Mesothelial cell of epicardium (in vitro differentiated cells): Measurements from ENCODE around the gene TBC1D10B. TPM values are rescaled to one million over a fixed set of nuclear protein-coding genes. Genes with fewer than 3 reads are reported as not detected.

ENCODE experiments used
- DNase-seq, 2 experiments: peaks; one replicate each; pipeline ENCODE4 v3.0.0; 2021; ENCODE audit warnings: low spot score in 2 of 2; ENCODE audit not compliant: unreplicated experiment in 2 of 2
- H3K27ac Mint-ChIP-seq: 2 replicates; pipeline ENCODE4 v1.8.0; 2021; ENCODE audit warnings: mixed read lengths
- H3K27me3 Mint-ChIP-seq: 2 replicates; pipeline ENCODE4 v1.8.0; 2021; ENCODE audit warnings: low read depth, mixed read lengths
- H3K36me3 Mint-ChIP-seq: 2 replicates; pipeline ENCODE4 v1.8.0; 2021; ENCODE audit warnings: mixed read lengths
- H3K4me1 Mint-ChIP-seq: 2 replicates; pipeline ENCODE4 v1.8.0; 2021; ENCODE audit warnings: mixed read lengths
- H3K4me3 Mint-ChIP-seq: 2 replicates; pipeline ENCODE4 v1.8.0; 2021; ENCODE audit warnings: mild to moderate bottlenecking, moderate library complexity, mixed read lengths
- H3K9me3 Mint-ChIP-seq: 2 replicates; pipeline ENCODE4 v1.8.0; 2021; ENCODE audit warnings: mixed read lengths
- CTCF ChIP-seq: fragments of 200-600 bp; sonication (generic); IDR thresholded peaks from one replicate; pipeline ENCODE4 v1.5.0; 2021; ENCODE audit warnings: antibody characterized with exemption; ENCODE audit not compliant: unreplicated experiment
- total RNA-seq: library from RNA; stranded (reverse); gene quantifications from 3 replicates; pipeline ENCODE4 v1.2.1, GENCODE V29; 2021

TBC1D10B gene
- total RNA-seq, 1 donor from 2014 or later, result 64.1 TPM

DNA sequence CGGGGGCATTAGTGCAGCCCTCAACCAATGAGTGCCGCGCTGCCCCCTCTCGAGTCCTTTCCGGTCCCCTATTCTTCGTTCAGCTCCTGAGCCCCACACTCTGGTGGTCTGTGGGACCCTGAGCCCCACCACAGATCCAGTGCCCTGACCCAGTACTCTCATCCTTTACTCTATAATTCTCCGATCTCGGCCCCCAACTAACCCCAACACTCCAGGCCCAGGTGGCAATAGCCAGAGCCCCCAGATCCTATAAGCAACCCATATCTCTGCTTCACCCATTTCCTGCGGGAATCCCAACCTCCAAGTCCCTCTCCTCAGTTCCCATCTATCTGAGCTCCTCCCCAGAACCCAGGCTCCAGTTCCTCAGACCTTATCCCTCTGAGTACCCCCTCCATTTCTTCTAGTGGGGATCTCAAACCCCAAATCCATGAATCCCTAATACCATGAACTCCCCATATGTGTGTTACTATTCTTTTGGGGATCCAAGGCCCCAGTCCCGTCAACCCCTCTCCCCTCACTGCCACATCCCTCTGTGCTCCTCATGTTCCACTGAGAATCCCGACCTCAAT, 1.0 kb upstream of the TBC1D10B start:
- H3K27me3 Mint-ChIP-seq, result peaks cover 3% of the 10 kb centered on the region
- peak overlapping the region; percentile 69 for H3K4me3 Mint-ChIP-seq
- no peaks in the 10 kb centered on the region for H3K9me3 Mint-ChIP-seq
- H3K27ac Mint-ChIP-seq, result peak overlapping the region; percentile 99
- H3K4me1 Mint-ChIP-seq, result peaks cover 55% of the 10 kb centered on the region
- TF ChIP-seq CTCF, result no peak
- DNase-seq, result no peak
- H3K36me3 Mint-ChIP-seq, result peaks cover 2% of the 10 kb centered on the region

DNA sequence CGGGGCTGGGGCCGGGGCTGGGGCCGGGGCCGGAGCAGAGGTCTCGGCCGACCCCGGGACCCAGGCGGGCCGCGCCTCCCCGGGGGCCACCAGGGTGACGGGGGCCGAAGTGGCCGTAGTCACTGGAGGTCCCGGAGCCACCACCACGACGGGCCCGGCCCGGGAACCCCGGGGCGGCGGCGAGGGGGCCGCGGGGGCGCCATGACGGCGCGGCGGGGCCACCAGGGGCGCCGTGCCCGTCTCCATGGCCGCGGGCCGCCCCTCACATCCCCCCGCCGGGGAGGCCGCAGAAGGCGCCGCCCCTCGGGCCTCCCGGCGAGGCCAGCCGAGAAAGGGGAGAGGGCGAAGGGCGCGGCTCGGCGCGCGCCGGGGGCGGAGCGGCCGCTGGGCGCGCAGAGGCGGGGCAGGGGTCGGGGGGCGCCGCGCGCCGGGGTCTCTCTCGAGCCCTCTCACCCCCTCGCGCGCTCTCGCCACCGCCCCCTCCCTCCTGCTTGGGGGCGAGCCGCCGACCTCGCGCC, 297 bp downstream of the TBC1D10B start:
- H3K9me3 Mint-ChIP-seq, result no peaks in the 10 kb centered on the region

GRCh38 chr16:30369091-30369937, 980 bp downstream of the TBC1D10B start:
- Mint-ChIP-seq H3K27me3 (peaks cover 3% of the 10 kb centered on the region), H3K4me1 (peaks cover 49% of the 10 kb centered on the region), H3K9me3 (no peaks in the 10 kb centered on the region), H3K27ac (peak overlapping the region; percentile 44), H3K36me3 (peaks cover 9% of the 10 kb centered on the region), H3K4me3 (peak overlapping the region; percentile 88)
- no peak for DNase-seq
- TF ChIP-seq CTCF, result no peak

More for the DNA sequence above, 297 bp downstream of the TBC1D10B start:
- TF ChIP-seq CTCF, result no peak
- H3K4me1 Mint-ChIP-seq, result peaks cover 49% of the 10 kb centered on the region
- no peak for DNase-seq
- H3K27me3 Mint-ChIP-seq, result peaks cover 3% of the 10 kb centered on the region
- peaks cover 9% of the 10 kb centered on the region for H3K36me3 Mint-ChIP-seq
- H3K4me3 Mint-ChIP-seq, result peak overlapping the region; percentile 69
- no peak overlapping the region for H3K27ac Mint-ChIP-seq

GRCh38 chr16:30368792-30369090, 1.6 kb downstream of the TBC1D10B start:
- DNase-seq, result no peak
- peaks cover 49% of the 10 kb centered on the region for H3K4me1 Mint-ChIP-seq
- peaks cover 3% of the 10 kb centered on the region for H3K27me3 Mint-ChIP-seq
- peak overlapping the region; percentile 88 for H3K4me3 Mint-ChIP-seq
- no peak for TF ChIP-seq CTCF
- H3K27ac Mint-ChIP-seq, result peak overlapping the region; percentile 44
- no peaks in the 10 kb centered on the region for H3K9me3 Mint-ChIP-seq
- H3K36me3 Mint-ChIP-seq, result peaks cover 9% of the 10 kb centered on the region

DNA sequence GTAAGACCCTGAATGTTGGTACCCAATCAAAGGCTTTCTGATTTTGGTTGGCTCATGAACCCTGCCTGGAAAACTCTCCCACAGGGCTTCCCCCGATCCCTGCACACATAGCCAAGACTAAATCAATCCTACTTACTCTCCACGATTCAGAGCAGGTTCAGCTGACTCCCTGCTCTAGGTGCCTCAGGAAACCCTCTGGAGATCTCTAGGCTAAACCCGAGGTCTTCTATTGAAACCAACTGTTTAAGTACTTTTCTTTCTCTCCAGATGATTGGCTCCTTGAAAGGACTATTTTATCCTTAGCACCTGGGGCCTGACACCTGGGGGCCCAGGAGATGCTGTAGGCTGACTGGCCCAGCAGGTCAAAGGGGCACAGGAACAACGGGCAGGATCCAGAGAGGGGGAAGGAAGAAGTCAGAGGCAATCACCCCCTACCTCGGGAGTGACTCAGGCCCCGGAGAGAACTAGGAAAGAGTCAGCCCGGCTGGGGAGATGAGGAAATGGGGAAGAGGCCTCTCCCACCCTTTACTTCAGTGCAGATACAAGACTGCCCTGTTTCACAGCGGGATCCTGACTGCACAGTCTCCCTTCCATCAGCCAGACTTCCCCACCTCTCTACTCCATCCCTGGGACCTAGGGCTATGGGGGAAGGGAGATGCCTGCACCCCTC, 2.0 kb downstream of the TBC1D10B start:
- TF ChIP-seq CTCF, result no peak

More for the DNA sequence above, 2.0 kb downstream of the TBC1D10B start:
- H3K4me3 Mint-ChIP-seq, result peak overlapping the region; percentile 88
- DNase-seq, result no peak
- H3K27me3 Mint-ChIP-seq, result peaks cover 3% of the 10 kb centered on the region
- H3K36me3 Mint-ChIP-seq, result peaks cover 13% of the 10 kb centered on the region
- no peaks in the 10 kb centered on the region for H3K9me3 Mint-ChIP-seq
- peak overlapping the region; percentile 44 for H3K27ac Mint-ChIP-seq
- peaks cover 49% of the 10 kb centered on the region for H3K4me1 Mint-ChIP-seq
